HuH-7.5 (cell line): ENCODE measurements around the gene ATP11A.

Source experiments
- DNase-seq: peaks from one replicate; pipeline ENCODE4 v3.0.0; 2011; ENCODE audit warnings: low spot score

ATP11A gene

DNA sequence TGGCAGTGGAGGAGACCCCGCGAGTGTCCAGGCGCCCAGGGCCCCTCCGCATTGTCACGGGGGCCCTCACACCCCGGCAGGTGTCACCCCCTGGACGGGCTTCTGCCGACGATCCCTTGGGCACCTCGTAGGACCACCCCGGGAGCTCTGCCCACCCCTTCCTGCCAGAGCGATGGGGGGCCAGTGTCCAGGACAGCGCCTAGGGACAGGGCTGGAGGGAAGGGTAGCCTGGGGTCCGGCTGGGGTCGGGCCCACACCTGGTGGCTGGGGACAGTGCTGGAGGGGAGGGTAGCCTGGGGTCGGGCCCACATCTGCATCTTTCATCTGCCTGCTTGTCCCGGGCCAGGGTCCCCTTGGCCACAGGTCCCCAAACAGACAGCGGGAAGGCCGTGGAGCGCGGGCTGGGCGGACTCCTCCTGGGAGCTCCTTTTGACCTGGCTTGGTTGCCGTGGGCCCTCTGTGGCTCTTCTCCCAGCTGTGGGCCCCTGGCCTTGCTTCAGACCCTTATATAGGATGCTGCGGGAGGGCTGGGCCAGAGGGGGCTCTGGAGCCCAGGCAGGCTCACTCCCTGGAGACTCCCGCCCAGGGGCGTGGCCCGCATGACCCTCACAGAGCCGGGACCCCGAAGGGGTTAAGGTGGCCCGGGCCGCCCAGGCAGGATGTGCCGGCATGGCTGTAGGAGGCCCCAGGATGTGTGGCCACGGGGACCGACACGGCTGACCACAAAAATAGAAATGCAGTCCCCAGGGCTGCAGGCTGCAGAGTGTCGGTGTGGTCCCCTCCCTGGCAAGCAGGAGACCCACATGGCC is 205.0 kb downstream of the ATP11A start:
- DNase-seq: no peak

DNA sequence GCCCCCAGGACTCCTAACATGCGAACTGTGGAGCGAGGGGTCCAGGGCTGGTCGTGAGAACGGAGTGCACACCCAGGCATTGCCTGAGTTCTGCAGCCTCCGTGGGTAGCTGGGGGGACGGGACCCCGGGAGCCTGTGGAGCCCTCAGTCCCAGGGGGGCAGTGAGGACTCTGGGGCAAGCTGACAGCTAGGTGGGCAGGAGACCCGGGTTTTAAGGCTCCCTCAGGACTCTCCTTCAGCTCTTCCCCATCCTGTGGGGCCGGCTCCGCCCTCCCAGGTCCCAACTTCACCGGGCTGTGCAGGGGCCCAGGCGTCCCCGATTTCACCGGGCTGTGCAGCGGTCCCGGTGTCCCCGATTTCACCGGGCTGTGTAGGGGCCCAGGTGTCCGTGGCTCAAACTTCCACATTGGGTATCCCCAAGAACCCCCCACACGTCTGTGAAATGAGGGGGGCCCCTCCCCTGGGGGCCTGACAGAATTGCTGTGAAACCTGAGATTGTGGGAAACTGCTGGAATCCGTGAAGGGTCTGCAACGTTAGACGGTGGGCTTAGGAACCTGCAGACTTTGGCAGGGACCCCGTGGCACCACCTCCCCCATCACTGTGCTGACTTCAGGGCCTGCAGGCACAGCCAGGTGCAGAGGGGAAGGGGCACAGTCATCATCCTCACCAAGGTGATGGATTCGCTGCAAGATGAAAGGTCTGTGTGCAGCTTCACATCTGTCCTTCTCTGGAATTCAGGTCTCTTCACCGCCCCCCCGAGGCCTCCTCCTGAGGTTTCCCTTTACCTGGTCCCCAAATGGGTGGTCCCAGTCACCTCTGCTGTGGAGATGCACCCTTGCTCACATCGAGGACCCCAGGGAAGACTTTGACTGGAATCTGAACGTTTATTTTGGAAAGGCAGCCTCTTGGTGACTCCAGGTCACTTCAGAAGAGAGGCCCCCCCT is 206.0 kb downstream of the ATP11A start:
- no peak for DNase-seq

DNA sequence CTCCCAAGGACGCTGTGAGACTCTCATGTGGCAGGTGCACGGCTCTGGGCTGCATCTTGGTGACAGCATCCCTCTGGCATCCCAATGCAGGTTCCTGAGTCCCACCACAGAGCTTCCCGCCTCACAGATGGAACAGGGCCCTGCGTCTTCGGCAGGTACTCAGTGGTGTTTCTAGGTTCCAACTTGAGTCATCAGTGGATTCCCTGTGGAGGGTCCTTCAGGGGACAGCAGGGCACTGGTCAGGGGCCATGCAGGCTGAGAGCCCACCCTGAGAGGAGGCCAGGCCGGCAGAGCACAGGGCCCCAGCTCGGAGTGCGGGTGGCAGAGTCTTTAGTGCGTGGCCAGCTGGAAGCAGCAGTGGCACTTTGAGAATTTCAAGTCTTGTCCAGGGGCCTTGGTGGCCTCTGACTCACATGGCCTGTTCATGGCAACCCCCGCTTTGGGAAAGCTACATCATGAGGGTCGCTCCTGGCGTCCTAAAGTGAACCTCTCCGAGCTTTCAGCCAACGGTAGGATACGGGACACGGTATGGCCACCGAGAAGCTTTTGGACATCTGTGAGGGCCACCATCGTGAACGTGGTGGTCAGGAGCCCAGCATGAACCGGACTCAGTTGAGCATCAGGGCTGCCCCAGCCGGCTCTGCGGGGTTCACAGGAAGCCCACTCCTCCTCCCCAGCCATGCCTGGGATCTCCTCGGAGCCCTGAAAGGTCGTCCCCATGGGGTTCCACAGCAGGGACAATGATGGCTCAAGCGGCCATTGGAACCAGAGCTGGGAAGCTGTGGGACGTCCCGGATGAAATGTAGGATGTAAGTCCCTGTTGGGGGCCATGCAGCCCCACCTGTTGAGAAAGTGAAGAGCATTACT is 207.1 kb downstream of the ATP11A start:
- no peak for DNase-seq

DNA sequence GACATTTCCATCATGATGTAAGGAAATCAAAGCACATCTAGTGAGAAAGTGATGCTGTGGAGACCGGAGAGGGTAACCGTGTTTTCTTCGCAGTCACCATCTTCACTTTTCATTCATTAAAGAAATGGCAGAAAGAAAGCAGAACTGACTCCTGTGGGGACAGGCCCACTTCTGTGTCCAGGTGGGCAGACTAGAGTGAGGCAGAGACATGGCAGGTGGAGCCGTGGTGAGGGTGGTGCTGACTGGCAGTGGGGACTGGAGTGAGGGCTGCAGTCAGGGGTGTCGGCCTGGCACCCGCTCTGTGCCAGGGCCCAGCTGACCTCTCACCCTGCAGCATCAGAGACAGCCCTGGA is 207.7 kb downstream of the ATP11A start:
- no peak for DNase-seq

DNA sequence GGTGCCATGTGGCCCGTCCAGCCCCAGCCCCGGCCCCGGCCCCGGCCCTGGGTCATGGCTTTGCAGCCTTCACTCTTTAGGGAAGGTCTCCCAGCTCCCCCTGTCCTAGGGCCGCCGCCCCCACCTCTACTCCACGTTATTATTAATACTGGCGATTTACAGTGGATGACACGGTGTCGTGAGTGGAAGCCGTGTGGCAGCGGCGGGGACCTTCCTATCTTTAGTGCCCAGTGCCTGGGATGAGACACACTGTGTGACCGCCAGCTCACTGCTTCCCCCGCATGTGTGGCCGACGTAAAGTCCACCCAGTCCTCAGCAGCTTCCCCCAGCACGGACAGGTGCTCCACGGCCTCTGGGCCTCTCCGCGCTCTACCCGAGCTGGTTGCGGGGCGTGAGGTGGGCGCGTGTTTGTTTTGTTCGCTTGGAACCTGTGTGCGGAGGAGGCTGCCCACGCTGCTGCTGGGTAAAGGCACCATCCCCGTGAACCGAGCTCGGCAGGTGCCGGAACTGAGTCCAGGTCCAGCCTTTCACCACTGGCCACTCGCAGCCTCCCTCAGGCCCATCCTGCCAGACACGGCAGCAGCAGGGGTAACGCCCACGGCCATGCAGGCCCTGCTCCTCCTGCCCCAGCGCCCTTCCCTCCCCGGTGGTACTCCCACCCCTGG is 208.2 kb downstream of the ATP11A start:
- DNase-seq: no peak

DNA sequence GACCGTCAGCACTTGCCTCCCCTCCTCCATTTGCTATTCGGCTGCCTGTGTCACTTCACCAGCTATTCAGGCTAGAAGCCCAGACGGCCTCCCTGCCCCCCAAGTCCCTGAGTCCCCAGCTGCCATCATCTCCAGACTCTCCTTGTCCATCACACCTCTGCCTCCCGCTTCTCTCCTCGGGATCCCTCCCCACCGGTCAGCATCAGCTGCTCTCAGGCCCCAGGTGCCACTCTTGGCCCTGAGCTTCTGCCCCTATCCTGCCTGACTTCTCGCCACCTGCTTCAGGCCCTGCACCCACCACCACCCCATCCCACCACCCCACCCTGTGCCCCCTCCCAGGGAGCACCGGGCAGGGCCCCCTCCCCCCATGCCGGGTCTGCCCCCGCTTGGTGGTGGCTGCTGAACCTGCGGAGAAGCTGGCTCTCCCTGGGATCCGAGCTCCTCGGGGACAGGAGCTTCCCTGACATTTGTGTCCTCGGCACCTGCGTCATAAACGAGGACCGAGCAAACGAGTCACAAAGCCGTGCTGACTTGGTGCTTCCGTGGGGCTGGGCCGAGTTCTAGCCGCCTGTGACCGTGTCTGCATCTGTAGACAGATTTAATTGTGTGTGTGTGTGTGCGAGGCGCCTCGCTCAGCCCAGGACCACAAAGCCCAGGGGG is 208.9 kb downstream of the ATP11A start:
- no peak for DNase-seq

DNA sequence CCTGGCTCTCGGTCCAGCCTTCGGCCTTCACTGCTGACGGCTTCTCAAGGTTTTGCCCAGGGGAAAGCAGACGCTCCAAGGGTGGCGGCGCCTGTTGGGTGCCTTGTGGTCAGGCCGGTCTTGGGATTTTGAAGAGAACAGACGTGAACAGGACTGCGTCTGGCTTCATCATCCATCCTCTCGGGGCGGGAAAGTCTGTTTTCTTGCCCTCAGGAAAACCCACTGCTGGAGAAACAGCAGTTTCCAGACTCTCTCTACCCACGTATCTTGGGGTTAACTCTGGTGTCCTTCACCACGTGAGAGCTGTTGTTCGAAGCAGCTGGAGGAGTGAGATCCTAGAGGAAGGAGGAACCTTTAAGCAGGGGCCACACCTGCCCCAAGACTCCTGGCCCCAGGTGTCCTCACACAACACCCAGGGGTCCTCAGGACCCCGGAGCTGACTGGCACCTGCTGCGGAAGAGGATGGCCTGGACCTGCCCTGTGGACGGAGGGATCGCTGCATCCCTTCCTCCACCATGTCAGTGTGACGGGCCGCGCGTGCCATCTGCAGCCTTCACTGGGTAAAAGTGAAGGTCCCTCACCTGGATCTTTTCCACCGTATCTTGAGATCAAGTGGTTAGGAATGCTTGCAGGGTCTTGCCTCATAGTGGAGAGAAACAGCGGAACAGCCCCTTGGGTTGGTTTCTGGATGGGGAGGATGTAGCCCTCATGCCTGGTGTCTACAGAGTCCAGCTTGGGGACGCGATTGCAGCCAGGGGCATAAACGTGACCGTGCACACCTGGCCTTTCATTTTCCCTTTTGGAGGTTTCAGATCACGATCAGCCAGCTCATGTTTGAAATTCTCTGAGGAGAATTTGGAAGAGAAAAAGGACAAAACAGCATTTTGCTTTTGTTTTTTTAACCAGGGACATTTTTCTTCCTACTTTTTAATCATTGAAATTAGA is 209.7 kb downstream of the ATP11A start:
- DNase-seq: no peak

DNA sequence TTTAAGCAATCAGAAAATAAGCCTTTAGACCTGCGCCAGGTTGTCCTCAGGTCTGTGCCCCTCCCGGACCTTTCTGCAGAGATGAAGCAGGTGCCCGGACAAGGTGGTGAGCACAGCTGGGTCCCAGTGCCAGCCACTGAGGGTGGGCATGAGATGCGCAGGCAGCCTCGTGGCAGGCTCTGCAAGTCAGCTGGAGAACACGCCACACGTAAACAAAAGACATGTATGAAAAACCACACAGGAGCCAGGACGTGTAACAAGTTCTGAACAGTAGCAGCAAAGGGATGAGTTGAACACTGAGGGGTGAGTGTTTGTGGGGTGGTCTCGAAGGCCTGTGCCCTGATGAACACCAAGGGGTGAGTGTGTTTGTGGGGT is 210.4 kb downstream of the ATP11A start:
- no peak for DNase-seq

DNA sequence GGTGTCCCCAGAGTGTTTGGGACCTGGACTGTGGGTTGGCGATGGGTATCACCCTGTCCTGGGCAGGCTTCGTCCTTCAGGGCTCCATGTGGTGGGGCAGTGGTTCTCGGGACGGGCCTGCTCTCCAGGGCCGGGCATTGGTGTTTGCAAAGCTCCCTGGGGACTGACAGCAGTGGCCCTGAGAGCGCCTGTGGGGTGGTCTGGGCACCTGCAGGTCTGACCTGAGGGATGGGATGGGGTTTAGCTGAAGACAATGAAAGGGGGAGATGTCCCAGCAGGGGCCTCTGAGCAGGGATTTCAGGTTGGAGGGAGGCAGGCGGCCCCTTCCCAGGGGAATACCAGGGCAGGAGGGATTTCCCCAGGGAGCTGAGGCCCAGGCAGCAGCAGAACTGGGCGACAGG is 210.9 kb downstream of the ATP11A start:
- DNase-seq: no peak

DNA sequence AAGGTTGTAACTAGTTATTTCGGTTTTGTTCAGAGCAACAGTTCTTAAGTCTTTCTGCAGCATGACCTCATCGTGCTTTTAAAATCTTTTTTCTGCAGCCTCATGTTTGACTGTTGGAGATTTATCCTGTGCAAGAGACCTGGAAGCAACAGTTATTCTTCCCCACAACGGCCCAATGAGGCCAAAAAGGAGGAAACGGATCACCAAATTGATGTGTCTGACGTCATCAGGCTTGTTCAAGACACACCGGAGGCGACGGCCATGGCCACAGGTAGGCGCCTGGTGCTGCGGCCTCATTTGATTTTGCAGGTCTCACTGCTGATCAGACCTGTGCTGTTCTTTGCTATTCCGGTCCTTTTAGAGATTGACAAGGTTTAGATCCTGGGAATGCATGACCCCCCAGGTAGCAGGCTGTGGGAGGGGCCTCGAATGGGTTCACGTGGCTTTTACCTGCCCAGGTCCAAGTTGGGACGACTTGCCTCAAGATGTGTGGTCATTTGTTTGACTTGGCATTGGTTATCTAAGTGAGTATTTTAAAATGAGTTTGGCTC is 212.3 kb downstream of the ATP11A start:
- no peak for DNase-seq

DNA sequence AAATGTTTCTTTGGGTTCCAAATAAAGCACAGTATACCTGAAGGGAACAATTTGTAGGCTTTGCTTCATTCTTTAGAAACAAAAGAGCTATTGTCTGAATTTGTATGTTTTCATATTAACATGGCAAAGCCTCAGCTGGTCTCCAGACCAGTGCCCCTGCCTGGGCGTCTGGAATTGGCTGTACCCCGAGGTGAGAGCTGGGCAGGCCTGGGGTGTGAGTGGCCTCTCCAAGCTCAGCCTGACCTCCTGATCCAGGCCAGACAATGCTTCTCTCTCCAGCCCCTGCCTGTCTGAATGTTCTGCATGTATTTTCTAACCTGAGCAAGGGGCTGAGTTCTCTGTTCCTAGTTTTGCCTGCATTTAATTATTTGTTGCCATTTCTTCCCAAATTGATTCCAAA is 212.8 kb downstream of the ATP11A start:
- no peak for DNase-seq

DNA sequence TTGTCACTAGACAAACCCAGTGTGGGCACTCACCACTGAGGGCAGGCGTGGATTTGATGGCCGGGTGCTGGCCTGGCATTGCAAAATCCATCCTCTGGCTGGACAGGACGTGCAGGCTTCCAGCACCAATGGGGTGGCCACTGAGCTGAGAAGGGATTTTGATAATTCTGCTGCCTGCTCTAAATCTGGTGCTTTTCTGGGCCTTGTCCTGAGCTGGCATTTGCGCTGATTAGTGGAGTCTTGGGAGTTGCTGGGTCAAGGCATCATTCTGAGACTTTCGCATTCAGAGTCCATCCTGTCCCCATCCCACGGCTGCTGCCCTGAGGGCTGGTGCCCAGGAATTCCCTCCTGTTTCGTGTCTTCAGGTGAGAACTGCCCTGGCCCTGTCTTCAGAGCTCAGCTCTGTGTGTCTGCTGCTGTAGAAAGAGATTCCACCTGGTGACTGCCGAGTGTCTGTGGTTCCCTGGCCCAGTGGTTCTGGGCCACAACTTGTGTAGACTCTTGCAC is 213.3 kb downstream of the ATP11A start:
- DNase-seq: no peak

DNA sequence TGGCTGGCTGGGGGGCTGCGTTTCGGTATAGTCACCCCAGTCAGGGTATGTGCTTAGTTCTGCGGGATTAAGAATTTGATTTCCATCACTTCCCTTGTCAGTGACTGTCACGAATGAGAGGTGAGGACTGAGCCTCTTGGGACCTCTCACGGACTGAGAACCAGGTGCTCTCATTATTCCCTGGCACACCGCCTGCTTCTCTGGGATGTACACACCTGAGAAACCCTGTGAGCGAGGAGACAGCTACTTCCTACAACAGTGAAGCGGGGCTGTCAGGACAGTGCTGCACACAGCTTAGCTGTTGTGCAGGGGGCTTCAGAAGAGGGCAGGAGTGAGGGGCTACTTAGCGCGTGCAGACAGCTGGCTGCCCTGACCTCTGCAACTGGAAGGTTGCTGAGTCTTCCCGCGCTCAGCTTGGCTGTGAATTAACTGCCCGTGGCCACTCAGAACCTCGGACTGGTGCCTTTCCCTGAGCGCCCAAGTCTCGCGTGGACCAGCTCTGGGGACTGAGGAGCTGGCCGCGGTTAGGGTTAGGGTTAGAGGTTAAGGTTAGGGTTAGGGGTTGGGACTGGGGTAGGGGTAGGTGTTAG is 213.9 kb downstream of the ATP11A start:
- DNase-seq: no peak

DNA sequence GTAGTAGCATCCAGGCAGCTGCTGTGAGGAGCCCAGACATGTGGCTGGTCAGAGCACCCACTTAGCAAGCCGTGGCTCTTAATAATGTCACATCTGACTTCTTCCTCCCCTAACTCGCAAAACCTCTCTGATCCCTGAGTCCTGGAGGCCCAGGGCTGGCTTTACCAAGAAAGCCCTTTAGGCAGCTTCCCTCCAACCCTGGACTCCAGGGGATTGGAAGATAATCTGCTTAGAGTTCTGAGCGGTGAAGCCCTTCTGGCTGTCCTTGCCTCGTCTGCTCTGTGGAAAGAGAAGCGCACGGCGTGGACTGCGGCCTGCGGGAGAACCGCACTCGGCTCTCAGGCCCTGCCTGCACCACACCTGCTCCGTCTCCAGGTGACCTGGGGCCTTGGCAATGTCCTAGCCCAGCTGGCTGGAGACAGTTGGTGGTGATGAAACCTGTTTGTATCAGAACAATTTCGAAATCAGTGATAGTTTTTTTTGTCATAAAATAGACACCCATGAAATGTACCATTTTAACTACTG is 214.7 kb downstream of the ATP11A start:
- no peak for DNase-seq

DNA sequence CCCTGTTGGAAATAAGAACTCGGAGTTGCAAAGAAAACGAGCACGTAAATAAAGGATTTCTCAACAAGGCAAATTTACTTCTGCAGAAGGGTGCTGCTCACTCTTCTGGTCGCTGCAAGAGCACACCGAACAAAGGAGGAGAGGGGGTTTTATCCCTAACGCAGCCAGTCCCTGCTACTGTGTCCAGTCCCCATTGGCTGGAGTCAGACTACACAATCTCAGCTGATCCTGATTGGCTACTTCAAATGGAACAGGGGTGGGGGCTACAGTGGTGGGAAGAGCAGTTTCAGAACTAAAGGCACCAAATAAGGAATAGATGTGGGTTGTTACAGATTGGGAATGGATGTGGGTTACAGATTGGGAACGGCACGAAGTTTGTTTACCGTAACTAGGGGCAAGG is 215.2 kb downstream of the ATP11A start:
- no peak for DNase-seq

DNA sequence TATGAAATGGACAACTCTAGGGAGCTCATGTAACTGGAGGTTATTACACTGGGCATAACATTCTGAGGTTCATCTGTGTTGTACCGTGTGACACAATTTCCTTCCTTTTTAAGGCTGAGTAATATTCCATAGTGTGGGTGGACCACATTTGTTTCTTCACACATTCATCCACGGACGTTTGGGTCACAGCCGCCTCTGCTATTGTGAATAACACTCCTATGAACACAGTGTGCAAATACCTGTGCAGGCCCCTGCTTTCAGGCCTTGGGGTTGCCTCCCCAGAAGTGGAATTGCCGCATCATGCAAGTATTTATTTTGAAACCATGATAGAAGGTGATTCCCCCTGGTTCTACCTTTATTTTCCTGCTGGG is 215.8 kb downstream of the ATP11A start:
- DNase-seq: no peak

DNA sequence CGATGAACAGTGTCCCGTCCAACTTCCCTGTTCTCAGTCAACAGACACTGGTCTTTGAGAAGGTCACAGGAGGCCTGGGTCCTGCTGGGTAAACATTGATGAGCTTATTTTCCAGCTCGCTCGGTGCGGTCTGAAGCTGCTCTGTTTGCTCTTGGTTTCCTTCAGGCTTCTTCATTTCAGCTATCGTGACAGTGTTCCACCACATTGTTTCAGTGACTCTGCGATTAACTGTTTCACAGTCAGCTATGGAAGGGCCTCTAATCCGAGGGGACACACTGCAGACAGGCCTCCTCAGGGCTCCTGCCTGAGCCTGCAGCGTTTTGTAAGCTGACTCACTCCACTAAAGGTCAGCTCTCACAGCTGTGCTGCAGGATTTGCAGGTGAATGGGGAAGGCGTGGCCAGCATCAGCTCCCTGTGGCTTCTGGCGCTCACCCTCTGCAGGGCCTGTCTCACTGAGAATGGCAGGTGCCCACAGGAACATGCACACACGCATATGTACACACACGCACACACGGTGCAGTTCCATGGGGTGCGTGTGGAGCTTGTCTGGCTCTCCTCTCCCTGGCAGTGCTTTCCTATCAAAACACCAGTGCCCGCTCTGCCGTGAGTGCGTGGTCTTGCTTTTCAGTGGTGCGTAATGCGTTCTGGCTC is 216.3 kb downstream of the ATP11A start:
- no peak for DNase-seq

DNA sequence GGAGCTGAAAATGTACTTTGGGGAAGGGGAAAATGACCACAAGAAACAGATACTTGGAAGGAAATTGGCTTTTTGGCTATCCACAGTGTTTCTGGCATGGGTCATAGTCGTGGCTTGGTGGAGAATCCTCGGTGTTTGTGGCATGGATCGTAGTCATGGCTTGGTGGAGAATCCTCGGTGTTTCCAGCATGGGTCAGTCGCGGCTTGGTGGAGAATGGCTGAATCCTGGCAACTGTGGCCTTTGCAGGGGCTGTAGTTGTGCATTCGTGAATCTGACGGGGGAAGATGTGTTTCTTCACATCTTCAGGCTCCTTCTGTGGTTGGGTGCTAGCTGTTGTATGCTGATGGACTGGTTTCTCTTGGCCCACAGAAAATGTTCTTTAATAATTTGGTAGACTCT is 217.4 kb downstream of the ATP11A start:
- DNase-seq: no peak
